Mesendoderm (in vitro differentiated cells): ENCODE data around the gene C5orf47.

Experiments
- DNase-seq: peaks from one replicate; pipeline ENCODE4 v3.0.0; 2013
- H2AK5ac ChIP-seq: 2 replicates; pipeline ENCODE4 v1.6.1; 2013; ENCODE audit warnings: low read length, inconsistent platforms
- H2BK120ac ChIP-seq: 2 replicates; pipeline ENCODE4 v1.6.1; 2013; ENCODE audit warnings: low read depth, mild to moderate bottlenecking, low read length, moderate library complexity, mixed read lengths
- H2BK15ac ChIP-seq: replicated peaks from 2 replicates; pipeline ENCODE4 v1.6.1; 2013; ENCODE audit warnings: low read depth, mild to moderate bottlenecking, moderate library complexity
- H2BK5ac ChIP-seq: 2 replicates; pipeline ENCODE4 v1.6.1; 2013; ENCODE audit warnings: low read length, inconsistent platforms
- H3K18ac ChIP-seq: 2 replicates; pipeline ENCODE4 v1.6.1; 2013; ENCODE audit warnings: mild to moderate bottlenecking, low read length, mixed read lengths
- H3K23ac ChIP-seq: one replicate; pipeline ENCODE4 v1.6.1; 2013; ENCODE audit warnings: low read length
- H3K27ac ChIP-seq: 2 replicates; pipeline ENCODE4 v1.5.1; 2013; ENCODE audit warnings: low read depth, mild to moderate bottlenecking, inconsistent platforms, low read length, moderate library complexity
- H3K27me3 ChIP-seq: 2 replicates; pipeline ENCODE4 v1.6.1; 2013; ENCODE audit warnings: low read length, control low read depth, mild to moderate bottlenecking, inconsistent platforms; ENCODE audit not compliant: insufficient read depth, poor library complexity
- H3K36me3 ChIP-seq: 2 replicates; pipeline ENCODE4 v1.6.1; 2013; ENCODE audit warnings: low read length, inconsistent platforms; ENCODE audit not compliant: control insufficient read depth, insufficient read depth
- H3K4ac ChIP-seq: one replicate; pipeline ENCODE4 v1.6.1; 2013; ENCODE audit warnings: low read depth, mild to moderate bottlenecking, low read length, moderate library complexity
- H3K4me1 ChIP-seq: 2 replicates; pipeline ENCODE4 v1.6.1; 2013; ENCODE audit warnings: low read depth, low read length, inconsistent platforms; ENCODE audit not compliant: control insufficient read depth
- H3K4me2 ChIP-seq: 2 replicates; pipeline ENCODE4 v1.6.1; 2013; ENCODE audit warnings: low read length
- H3K4me3 ChIP-seq: 2 replicates; pipeline ENCODE4 v1.5.1; 2013; ENCODE audit warnings: mild to moderate bottlenecking, low read length
- H3K56ac ChIP-seq: one replicate; pipeline ENCODE4 v1.6.1; 2013; ENCODE audit warnings: low read length
- H3K79me1 ChIP-seq: 2 replicates; pipeline ENCODE4 v1.6.1; 2013; ENCODE audit warnings: low read length, inconsistent platforms
- H3K79me2 ChIP-seq: 2 replicates; pipeline ENCODE4 v1.6.1; 2013; ENCODE audit warnings: mild to moderate bottlenecking, low read length; ENCODE audit not compliant: control insufficient read depth, insufficient read depth
- H3K9ac ChIP-seq: 2 replicates; pipeline ENCODE4 v1.6.1; 2013; ENCODE audit warnings: low read length, inconsistent platforms
- H4K5ac ChIP-seq: one replicate; pipeline ENCODE4 v1.6.1; 2013; ENCODE audit warnings: low read length
- H4K8ac ChIP-seq: one replicate; pipeline ENCODE4 v1.6.1; 2013; ENCODE audit warnings: low read depth, mild to moderate bottlenecking, control low read depth, low read length, moderate library complexity
- WGBS: extraction: QIAGEN DNeasy Blood & Tissue Kit; methylation state at CpG from one replicate; pipeline ENCODE4 v1.1.7; 2013; ENCODE audit warnings: low lambda C conversion rate, missing lambda C conversion rate; ENCODE audit not compliant: insufficient coverage; ENCODE audit errors: extremely low coverage; 5-methylcytosine and 5-hydroxymethylcytosine counted together

C5orf47 gene

DNA sequence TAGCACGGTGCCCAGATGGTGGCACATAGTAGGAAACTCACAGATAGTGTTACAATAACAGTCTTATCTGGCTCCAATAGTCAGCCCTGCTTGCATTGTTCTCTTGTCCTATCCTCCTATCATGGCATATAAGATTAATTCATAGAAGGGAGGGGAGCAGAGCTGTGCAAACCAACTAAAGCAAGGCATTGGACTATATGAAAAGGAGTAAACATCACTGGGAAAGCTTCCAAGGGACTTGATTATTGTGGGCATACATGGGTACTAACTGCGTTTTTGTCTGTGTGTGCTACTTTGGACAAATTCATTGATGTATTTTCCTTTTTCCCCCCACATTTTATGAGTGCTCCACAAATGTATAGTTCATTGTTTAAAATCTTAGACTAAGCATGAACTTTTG, 43.8 kb upstream of the C5orf47 start:
- Histone ChIP-seq H2BK120ac (no peak overlapping the region), H2AK5ac (no peak overlapping the region), H3K56ac (no peak overlapping the region), H3K18ac (no peak overlapping the region), H3K36me3 (no peaks in the 10 kb centered on the region), H3K4me1 (no peaks in the 10 kb centered on the region), H3K4me3 (no peak overlapping the region), H2BK15ac (no peak overlapping the region), H3K27ac (no peak overlapping the region), H3K79me1 (no peaks in the 10 kb centered on the region), H3K4ac (no peak overlapping the region), H3K79me2 (no peaks in the 10 kb centered on the region), H4K8ac (no peak overlapping the region), H4K5ac (no peak overlapping the region), H3K4me2 (no peak overlapping the region), H3K23ac (no peak overlapping the region), H3K9ac (no peak overlapping the region), H2BK5ac (no peak overlapping the region), H3K27me3 (no peaks in the 10 kb centered on the region)
- DNase-seq = no peak
- WGBS = no CpG with 5 or more reads among the region's 2 CpGs

GRCh38 chr5:173946323-173946722, 42.6 kb upstream of the C5orf47 start:
- no peak overlapping the region for H3K9ac ChIP-seq
- H3K23ac ChIP-seq = no peak overlapping the region
- no peak overlapping the region for H3K4ac ChIP-seq
- H3K56ac ChIP-seq = no peak overlapping the region
- H3K27ac ChIP-seq = no peak overlapping the region
- H4K5ac ChIP-seq = no peak overlapping the region
- H2BK15ac ChIP-seq = no peak overlapping the region
- no peak overlapping the region for H2AK5ac ChIP-seq
- H4K8ac ChIP-seq = no peak overlapping the region
- H3K4me2 ChIP-seq = no peak overlapping the region
- no peaks in the 10 kb centered on the region for H3K79me2 ChIP-seq
- WGBS = no CpG with 5 or more reads among the region's 2 CpGs
- H3K79me1 ChIP-seq = no peaks in the 10 kb centered on the region
- H3K4me1 ChIP-seq = no peaks in the 10 kb centered on the region
- H3K4me3 ChIP-seq = no peak overlapping the region
- H3K18ac ChIP-seq = no peak overlapping the region
- no peak overlapping the region for H2BK120ac ChIP-seq
- H3K36me3 ChIP-seq = no peaks in the 10 kb centered on the region
- no peaks in the 10 kb centered on the region for H3K27me3 ChIP-seq
- H2BK5ac ChIP-seq = no peak overlapping the region
- DNase-seq = no peak

- no peaks in the 10 kb centered on the region for H3K36me3 ChIP-seq
- WGBS = no CpG with 5 or more reads among the region's 2 CpGs
- no peak overlapping the region for H3K56ac ChIP-seq
- no peak overlapping the region for H3K27ac ChIP-seq
- H3K23ac ChIP-seq = no peak overlapping the region
- H3K4ac ChIP-seq = no peak overlapping the region
- no peak for DNase-seq
- no peak overlapping the region for H3K4me2 ChIP-seq
- no peaks in the 10 kb centered on the region for H3K4me1 ChIP-seq
- no peak overlapping the region for H2BK15ac ChIP-seq
- H2AK5ac ChIP-seq = no peak overlapping the region
- no peak overlapping the region for H3K4me3 ChIP-seq
- no peak overlapping the region for H4K5ac ChIP-seq
- H3K79me2 ChIP-seq = no peaks in the 10 kb centered on the region
- H3K27me3 ChIP-seq = no peaks in the 10 kb centered on the region
- H2BK5ac ChIP-seq = no peak overlapping the region
- H4K8ac ChIP-seq = no peak overlapping the region
- H3K18ac ChIP-seq = no peak overlapping the region
- H3K9ac ChIP-seq = no peak overlapping the region
- no peak overlapping the region for H2BK120ac ChIP-seq
- no peaks in the 10 kb centered on the region for H3K79me1 ChIP-seq
Observed at GRCh38 chr5:173950829-173951228, 38.1 kb upstream of the C5orf47 start.

DNA sequence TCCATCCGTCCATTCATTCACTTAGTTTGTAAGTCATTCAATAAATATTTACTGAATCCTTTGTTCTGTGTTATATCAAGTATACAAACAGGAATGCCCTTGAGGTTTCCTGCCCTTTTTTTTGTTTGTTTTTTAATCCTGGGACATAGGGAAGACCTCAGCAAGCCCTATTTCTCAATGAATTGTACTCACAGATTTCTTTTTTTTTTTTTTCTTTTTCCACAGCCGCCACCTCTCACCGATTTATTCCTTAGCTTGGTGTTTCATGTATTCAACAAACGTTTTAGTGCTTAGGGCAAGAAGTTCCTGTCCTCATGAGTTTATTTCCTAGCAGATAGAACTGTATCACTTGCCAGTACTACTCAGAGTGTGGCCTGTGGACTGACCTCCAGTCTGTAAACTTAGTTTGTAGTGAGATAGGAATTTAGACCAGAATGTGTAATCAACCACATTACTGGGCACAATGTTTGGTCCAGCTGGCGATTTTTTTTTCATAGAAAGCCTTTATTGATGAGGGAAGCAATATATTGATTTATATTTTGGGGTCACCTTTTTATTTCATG, 35.4 kb upstream of the C5orf47 start:
- Histone ChIP-seq H3K23ac (no peak overlapping the region), H3K79me1 (no peaks in the 10 kb centered on the region), H3K4me3 (no peak overlapping the region), H2BK120ac (no peak overlapping the region), H2BK5ac (no peak overlapping the region), H3K27ac (no peak overlapping the region), H3K56ac (no peak overlapping the region), H2AK5ac (no peak overlapping the region), H2BK15ac (no peak overlapping the region), H3K79me2 (no peaks in the 10 kb centered on the region), H4K5ac (no peak overlapping the region), H3K27me3 (no peaks in the 10 kb centered on the region), H3K18ac (no peak overlapping the region), H3K4me1 (no peaks in the 10 kb centered on the region), H3K36me3 (no peaks in the 10 kb centered on the region), H3K4ac (no peak overlapping the region), H4K8ac (no peak overlapping the region), H3K4me2 (no peak overlapping the region), H3K9ac (no peak overlapping the region)
- no peak for DNase-seq
- 100% methylated on average over 1 of the region's 5 CpGs for WGBS

- no peaks in the 10 kb centered on the region for H3K27me3 ChIP-seq
- no peak overlapping the region for H3K23ac ChIP-seq
- no peak overlapping the region for H3K27ac ChIP-seq
- no peaks in the 10 kb centered on the region for H3K36me3 ChIP-seq
- no CpG with 5 or more reads among the region's 6 CpGs for WGBS
- H3K79me2 ChIP-seq = no peaks in the 10 kb centered on the region
- no peak overlapping the region for H3K4me2 ChIP-seq
- no peak overlapping the region for H2BK120ac ChIP-seq
- no peak overlapping the region for H2BK15ac ChIP-seq
- no peak overlapping the region for H3K9ac ChIP-seq
- H3K4ac ChIP-seq = no peak overlapping the region
- H2AK5ac ChIP-seq = no peak overlapping the region
- H3K56ac ChIP-seq = no peak overlapping the region
- no peak overlapping the region for H4K8ac ChIP-seq
- no peak overlapping the region for H3K18ac ChIP-seq
- DNase-seq = no peak
- no peaks in the 10 kb centered on the region for H3K4me1 ChIP-seq
- no peaks in the 10 kb centered on the region for H3K79me1 ChIP-seq
- H3K4me3 ChIP-seq = no peak overlapping the region
- no peak overlapping the region for H2BK5ac ChIP-seq
- no peak overlapping the region for H4K5ac ChIP-seq
Observed at GRCh38 chr5:173954671-173955521, 34.1 kb upstream of the C5orf47 start.
